Measurements from ENCODE around the gene DENND4A.
"Not testable (repeated sequence)": the region's sequence is repeated elsewhere in the genome, so short reads cannot be mapped to it uniquely, and the experiment has no call there.

Gene DENND4A

GRCh38 chr15:65743637-65744252, 48.3 kb downstream of the DENND4A start:
- Histone ChIP-seq H3K4me3 (ENCODE audit: low read depth in 1 of 2, low read length in 1 of 2) (no peak overlapping the region), H3K9me3 (no peaks in the 10 kb centered on the region), H3K27me3 (no peaks in the 10 kb centered on the region), H3K36me3 (peaks cover 24% of the 10 kb centered on the region), H3K27ac (no peak overlapping the region), H3K4me1 (ENCODE audit: control insufficient read depth in 1 of 2, insufficient read depth in 1 of 2, low read depth in 1 of 2, low read length in 1 of 2) (no peaks in the 10 kb centered on the region)
- no peak for TF ChIP-seq CTCF (IDR thresholded peaks at IDR 0.05)

GRCh38 chr15:65740148-65740547, 51.9 kb downstream of the DENND4A start:
- peaks cover 53% of the 10 kb centered on the region for H3K36me3 ChIP-seq
- H3K9me3 ChIP-seq = no peaks in the 10 kb centered on the region
- no peak for TF ChIP-seq CTCF (IDR thresholded peaks at IDR 0.05)
- no peak overlapping the region for H3K4me3 ChIP-seq (ENCODE audit: low read depth in 1 of 2, low read length in 1 of 2)
- no peaks in the 10 kb centered on the region for H3K4me1 ChIP-seq (ENCODE audit: control insufficient read depth in 1 of 2, insufficient read depth in 1 of 2, low read depth in 1 of 2, low read length in 1 of 2)
- H3K27ac ChIP-seq = no peak overlapping the region
- no peaks in the 10 kb centered on the region for H3K27me3 ChIP-seq

- H3K9me3 ChIP-seq = no peaks in the 10 kb centered on the region
- peaks cover 64% of the 10 kb centered on the region for H3K36me3 ChIP-seq
- no peak overlapping the region for H3K27ac ChIP-seq
- TF ChIP-seq CTCF (IDR thresholded peaks at IDR 0.05) = no peak
- H3K27me3 ChIP-seq = no peaks in the 10 kb centered on the region
- no peak overlapping the region for H3K4me3 ChIP-seq (ENCODE audit: low read depth in 1 of 2, low read length in 1 of 2)
- no peaks in the 10 kb centered on the region for H3K4me1 ChIP-seq (ENCODE audit: control insufficient read depth in 1 of 2, insufficient read depth in 1 of 2, low read depth in 1 of 2, low read length in 1 of 2)
These were observed 53.4 kb downstream of the DENND4A start for GRCh38 chr15:65738649-65739048.

- not testable (repeated sequence) for H3K9me3 ChIP-seq; H3K27ac ChIP-seq; H3K4me1 ChIP-seq (ENCODE audit: control insufficient read depth in 1 of 2, insufficient read depth in 1 of 2, low read depth in 1 of 2, low read length in 1 of 2); H3K27me3 ChIP-seq; H3K4me3 ChIP-seq (ENCODE audit: low read depth in 1 of 2, low read length in 1 of 2)
- H3K36me3 ChIP-seq = peaks cover 48% of the 10 kb centered on the region
These were observed 58.5 kb downstream of the DENND4A start for GRCh38 chr15:65733599-65733998.

GRCh38 chr15:65732698-65733097, 59.4 kb downstream of the DENND4A start:
- Histone ChIP-seq H3K4me3 (ENCODE audit: low read depth in 1 of 2, low read length in 1 of 2) (no peak overlapping the region), H3K27me3 (no peaks in the 10 kb centered on the region), H3K27ac (no peak overlapping the region), H3K9me3 (no peaks in the 10 kb centered on the region), H3K4me1 (ENCODE audit: control insufficient read depth in 1 of 2, insufficient read depth in 1 of 2, low read depth in 1 of 2, low read length in 1 of 2) (no peaks in the 10 kb centered on the region), H3K36me3 (peaks cover 42% of the 10 kb centered on the region)
- TF ChIP-seq CTCF (IDR thresholded peaks at IDR 0.05) = no peak

- H3K4me3 ChIP-seq (ENCODE audit: low read depth in 1 of 2, low read length in 1 of 2) = no peak overlapping the region
- no peak overlapping the region for H3K27ac ChIP-seq
- H3K9me3 ChIP-seq = no peaks in the 10 kb centered on the region
- peaks cover 42% of the 10 kb centered on the region for H3K36me3 ChIP-seq
- H3K4me1 ChIP-seq (ENCODE audit: control insufficient read depth in 1 of 2, insufficient read depth in 1 of 2, low read depth in 1 of 2, low read length in 1 of 2) = no peaks in the 10 kb centered on the region
- no peak for TF ChIP-seq CTCF (IDR thresholded peaks at IDR 0.05)
- no peaks in the 10 kb centered on the region for H3K27me3 ChIP-seq
These were observed 60.2 kb downstream of the DENND4A start for GRCh38 chr15:65731926-65732325.
